TTC549 (cell line): Measurements from ENCODE around the gene CTDNEP1.
A peak's percentile ranks its signal among the peaks of the same experiment; 100 is the strongest.

ENCODE experiments used
- FAIRE-seq: peaks from 2 replicates; lab custom pipeline; 2012; peaks lifted over from hg19 to GRCh38; lab: Jason Lieb, UNC

CTDNEP1 gene

GRCh38 chr17:7251661-7252175 lies at the start of gene CTDNEP1:
CTDNEP1 (minus strand) TSS chr17:7251734; CDS start chr17:7251296, 438 bp downstream.
- peak; percentile 95 for FAIRE-seq

GRCh38 chr17:7296189-7296861 lies 44.8 kb upstream of the CTDNEP1 start:
- no peak for FAIRE-seq

GRCh38 chr17:7295230-7296180 lies 44.0 kb upstream of the CTDNEP1 start:
- FAIRE-seq, result no peak

- FAIRE-seq, result no peak
Measured at GRCh38 chr17:7294614-7295153, 43.1 kb upstream of the CTDNEP1 start, which contains the start of gene YBX2. YBX2 (minus strand) TSS chr17:7294639; CDS start chr17:7294500, 139 bp downstream.

- FAIRE-seq, result no peak
Measured at GRCh38 chr17:7293816-7294613, 42.5 kb upstream of the CTDNEP1 start.

GRCh38 chr17:7293159-7293558 lies 41.6 kb upstream of the CTDNEP1 start:
- FAIRE-seq, result no peak

- FAIRE-seq, result no peak
Measured at GRCh38 chr17:7292729-7293128, 41.2 kb upstream of the CTDNEP1 start.

GRCh38 chr17:7292194-7292593 lies 40.7 kb upstream of the CTDNEP1 start:
- FAIRE-seq, result no peak

GRCh38 chr17:7290685-7291084 lies 39.2 kb upstream of the CTDNEP1 start:
- FAIRE-seq, result no peak

GRCh38 chr17:7290166-7290565 lies 38.6 kb upstream of the CTDNEP1 start:
- FAIRE-seq, result no peak

- no peak for FAIRE-seq
Measured at GRCh38 chr17:7289256-7290032, 37.9 kb upstream of the CTDNEP1 start.

GRCh38 chr17:7285679-7286078 lies 34.1 kb upstream of the CTDNEP1 start:
- no peak for FAIRE-seq

GRCh38 chr17:7284911-7285310 lies 33.4 kb upstream of the CTDNEP1 start:
- no peak for FAIRE-seq

- FAIRE-seq, result no peak
Measured at GRCh38 chr17:7283471-7284216, 32.1 kb upstream of the CTDNEP1 start.

GRCh38 chr17:7282752-7283321 lies 31.3 kb upstream of the CTDNEP1 start:
- FAIRE-seq, result no peak

- no peak for FAIRE-seq
Measured at GRCh38 chr17:7281953-7282751, 30.6 kb upstream of the CTDNEP1 start.

- FAIRE-seq, result peak; percentile 90
Measured at GRCh38 chr17:7281074-7281952, 29.8 kb upstream of the CTDNEP1 start, which contains the start of gene SLC2A4. SLC2A4 (plus strand) TSS chr17:7281718; CDS start chr17:7281935, 217 bp downstream.

GRCh38 chr17:7280519-7281073 lies 29.1 kb upstream of the CTDNEP1 start:
- peak; percentile 15 for FAIRE-seq
